Measurements from ENCODE around the gene KDM5B.
"Not testable (repeated sequence)": the region's sequence is repeated elsewhere in the genome, so short reads cannot be mapped to it uniquely, and the experiment has no call there.

The KDM5B gene

DNA sequence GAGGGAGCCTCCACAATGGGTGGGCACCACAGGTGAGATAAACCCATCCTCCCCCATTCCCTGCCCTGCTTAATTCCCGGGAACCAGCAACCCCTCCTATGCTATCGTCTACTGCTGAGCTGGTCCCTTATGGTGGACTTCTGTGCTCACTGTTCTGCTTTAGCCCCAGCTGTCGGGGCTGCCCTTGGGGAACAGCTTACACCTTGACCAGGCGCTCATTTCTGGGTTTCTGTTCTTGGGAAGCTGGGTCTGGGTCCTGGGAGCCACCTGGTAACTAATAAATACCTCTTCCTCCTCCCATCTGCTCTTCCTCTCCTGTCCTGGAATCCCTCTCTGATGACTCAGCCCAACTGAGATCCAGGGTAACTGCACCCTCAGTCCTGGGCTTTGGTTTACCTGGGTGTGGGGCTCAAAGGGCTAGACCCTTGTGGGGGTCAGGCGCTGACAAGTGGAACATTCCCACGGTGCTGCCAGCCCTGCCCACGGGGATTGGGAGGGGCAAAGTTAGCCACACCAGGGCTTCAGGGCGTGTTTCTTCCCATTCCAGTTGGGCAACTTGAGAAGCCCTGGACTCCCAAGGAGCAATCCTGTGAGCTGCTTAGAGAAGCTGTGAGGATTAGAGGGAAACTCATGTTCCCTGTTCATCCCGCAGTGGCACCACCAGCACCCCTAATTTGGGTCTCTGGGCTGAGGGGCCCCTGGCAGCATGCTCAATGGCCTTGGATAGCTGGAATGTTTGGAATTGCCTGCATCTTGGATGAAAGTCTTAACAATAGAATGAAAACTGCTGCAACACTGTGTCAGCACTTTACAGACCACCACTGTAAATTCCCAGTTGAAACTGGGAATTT, 4.2 kb upstream of the KDM5B start:
- DNase-seq, result no peak

DNA sequence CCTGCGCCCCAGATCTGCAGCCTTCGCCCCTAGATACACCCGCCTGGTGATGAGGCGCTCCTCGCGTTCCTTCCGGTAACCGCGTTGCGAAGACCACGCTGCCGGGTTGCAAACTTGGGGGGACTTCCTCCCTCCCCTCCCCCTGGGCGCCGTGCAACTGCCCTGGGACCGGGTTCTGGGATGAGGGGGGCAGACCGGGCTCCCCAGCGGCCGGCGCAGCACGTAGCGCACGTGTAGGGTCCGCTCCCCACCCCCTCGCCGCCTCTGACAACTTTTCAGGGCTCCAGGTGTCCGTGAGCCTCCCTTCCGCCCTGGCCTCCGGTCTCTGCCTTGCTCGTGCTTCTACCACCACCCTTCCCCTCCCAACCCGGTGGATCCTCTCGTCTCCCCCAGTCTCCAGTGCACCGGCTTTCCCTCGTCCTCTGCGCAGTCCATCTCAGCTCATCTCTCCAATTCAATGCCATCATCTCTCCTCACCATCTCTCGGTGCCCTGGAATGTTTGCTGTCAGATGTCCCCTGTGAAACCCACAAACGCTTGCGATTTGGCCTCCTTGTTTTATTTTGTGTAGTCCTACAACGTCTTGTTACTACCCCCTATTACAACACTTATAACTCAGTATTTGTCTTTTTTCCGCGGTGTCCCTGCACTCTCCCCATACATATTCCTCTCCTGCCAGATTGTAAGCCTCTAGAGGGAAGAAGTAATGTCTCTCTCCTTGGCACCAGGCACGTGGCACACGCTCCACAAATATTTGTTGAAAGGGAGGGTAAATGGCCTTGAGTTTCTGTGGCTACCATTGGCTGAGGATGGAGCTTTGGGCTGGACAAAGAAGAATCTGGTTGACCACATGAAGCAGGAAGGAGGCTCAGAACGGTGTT, 3.3 kb upstream of the KDM5B start:
- DNase-seq, result peak; percentile 22 to 34

DNA sequence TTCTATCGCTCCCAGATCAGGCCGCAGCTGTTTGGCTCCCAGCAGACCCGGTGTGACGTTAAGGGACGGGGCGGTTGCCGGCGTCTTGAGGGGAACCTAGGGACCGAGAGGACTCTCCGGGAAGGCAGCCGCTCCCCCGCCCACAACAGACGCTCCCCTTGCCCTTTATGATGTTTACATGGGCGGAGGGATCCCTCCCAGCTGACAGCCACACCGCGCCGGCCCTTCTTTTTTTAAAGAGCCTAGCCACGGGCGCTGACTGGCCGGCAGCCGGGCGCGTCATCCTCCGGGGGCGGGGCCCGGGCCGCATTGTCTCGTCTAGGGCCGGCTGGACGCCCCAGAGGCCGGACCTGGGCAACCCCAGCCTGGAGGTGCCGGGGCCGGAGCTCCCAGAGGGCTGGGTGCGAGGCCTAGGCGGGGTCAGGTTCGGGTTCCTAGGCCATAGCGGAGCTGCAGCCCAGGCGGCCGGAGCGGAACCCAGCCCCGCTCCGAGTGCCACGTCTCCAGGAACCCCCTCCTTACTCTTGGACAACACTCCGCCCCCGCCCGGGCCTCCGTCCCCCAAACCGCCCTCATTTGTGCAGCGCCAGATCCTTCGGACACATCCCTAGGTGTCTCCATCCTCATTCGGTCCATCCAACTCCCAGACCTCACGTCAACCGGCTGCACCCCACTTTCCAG, 2.5 kb upstream of the KDM5B start, which contains the start of gene PCAT6:
PCAT6 (plus strand) TSS at position 340 of the 681 bp plus-strand sequence.
- peak; percentile 88 for DNase-seq

DNA sequence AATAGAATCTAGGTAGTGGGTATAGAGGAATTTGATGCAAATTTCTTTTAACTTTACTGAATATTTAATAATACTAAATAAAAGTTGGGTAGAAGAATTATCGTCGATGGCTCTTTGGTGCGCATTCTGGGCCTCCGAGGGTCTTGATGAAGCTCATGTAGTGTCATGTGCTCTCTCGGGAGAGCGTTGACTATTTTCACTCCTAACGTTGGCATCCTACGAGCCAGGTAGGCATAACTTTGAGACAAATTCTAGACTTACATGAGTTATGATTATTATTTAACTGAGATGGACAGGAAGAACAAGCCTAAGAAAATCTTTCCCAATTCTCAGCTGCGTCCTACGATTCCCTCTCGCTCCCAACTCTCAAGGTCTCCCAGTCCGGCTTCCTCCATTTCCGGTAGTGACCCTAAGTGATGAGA, 2.0 kb upstream of the KDM5B start:
- no peak for DNase-seq

DNA sequence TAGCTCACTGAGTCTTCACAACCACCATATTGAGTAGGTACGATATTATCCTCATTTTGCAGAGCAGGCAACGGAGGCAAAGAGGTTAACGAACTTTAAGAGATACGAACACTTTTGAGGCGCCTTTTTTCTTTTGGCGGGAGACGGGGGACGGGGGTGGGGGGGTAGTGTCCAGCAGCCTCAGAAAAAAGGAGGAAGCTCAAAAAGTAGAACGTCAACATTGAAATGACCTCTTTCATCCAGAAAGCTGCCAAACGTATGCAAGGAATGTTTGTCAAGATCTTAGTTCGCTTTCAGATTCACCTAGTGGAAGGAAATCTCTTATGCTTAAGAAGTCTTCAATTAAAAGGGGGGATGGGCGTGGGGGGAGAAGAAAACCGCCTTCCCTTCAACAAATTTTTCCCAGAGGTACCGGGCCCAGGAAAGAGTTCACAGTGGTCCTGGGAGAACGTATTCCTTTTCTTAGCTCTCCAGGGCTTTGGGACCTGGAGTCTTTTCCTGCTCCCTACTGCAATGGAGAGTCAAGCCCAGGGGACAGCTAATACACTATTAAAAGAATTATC, 1.5 kb upstream of the KDM5B start:
- DNase-seq, result no peak

DNA sequence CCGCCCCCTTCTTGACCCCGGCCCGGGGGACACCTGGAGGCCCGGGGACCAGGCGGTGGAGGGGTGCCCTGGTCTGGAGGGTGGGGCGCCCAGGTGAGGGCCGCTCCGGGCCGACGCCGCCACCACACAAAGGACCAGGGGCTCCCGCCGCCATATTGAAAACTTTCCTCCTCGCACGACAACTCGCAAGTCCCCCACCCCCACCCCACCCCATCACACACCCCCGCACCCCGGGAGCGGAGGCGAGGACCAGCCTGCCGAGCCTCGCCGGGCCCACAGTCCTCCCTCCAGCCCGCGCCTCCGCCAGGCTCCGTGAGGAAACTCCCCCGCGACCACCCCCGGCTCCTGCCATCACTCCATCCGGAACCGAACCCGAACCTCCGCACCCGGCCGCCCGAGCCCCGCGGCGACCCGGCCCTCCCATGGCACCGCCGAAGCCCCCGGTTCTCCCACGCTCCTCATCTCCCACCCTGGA, 733 bp downstream of the KDM5B start:
- peak; percentile 67 to 77 for DNase-seq

DNA sequence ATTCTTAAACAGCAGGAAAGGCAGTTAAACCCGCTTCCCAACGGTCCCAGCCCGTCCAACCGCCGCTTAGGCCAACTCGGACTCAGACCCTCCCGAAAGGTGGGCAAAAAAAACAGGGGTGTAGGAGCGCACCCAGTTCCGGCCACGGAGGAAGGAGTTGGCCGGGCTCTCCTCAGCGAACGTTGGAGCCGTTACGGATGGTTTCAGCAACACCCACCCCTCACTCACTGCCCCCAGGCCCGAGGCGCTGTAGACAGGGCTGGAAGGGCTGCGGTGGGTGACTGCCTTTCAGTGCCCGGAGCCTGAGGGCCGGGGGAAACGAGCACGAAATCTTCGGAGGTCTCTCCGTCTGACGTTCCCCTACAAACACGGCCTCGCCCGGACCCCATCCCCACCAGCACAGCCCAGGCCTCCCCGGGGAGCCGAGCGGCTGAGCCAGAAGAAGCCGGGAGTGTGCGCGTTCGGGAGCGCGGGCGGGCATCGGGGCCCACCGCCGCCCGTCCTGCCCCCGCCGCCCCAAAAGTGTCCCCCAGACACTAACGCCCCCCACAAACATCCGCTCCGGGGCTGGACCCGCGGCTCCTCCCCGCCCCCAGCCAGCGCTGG, 1.3 kb downstream of the KDM5B start:
- peak; percentile 10 to 14 for DNase-seq

DNA sequence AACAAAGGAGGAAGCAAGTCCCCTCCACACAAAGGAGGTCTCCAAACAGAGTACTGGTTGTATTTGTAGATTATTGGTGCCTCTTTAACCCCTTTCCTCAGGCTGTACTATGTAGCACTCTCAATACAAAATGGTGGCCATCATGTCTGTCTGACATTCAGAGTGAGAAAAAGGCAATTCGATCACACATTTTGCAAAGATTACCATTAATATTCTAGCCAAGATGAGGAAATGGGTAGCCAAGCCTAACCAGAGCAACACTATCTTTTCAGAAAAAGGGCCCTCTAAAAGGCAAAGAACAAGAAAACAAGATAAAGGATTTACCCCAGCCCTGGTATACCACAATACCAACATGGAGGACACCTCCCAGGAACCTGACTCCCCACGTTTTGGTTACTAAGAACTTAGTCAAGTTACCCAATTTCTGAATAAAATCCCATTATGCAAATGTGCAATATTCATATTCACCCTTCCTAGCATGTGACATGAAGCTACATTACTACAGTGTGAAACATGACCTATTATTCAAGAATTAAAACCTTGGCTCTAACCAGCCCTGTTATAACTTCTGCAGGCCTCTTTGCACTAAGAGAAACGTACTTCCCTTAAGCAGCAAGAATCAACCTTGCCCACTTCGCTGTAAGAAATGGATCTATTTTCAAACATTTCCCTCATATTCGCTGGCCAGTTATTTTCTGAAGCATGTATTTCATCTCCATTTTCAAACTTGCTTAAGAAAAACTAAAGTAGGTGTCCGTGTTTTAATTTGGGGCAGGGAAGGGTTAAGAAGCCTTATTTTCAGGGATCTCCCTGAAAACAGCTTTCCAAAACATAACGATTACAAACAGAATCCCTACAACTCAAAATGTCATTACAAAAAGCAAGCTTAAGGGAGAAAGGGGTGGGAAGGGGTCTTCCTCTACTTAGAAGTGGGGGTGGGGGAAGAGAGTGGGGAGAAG, 2.1 kb downstream of the KDM5B start:
- DNase-seq, result no peak

DNA sequence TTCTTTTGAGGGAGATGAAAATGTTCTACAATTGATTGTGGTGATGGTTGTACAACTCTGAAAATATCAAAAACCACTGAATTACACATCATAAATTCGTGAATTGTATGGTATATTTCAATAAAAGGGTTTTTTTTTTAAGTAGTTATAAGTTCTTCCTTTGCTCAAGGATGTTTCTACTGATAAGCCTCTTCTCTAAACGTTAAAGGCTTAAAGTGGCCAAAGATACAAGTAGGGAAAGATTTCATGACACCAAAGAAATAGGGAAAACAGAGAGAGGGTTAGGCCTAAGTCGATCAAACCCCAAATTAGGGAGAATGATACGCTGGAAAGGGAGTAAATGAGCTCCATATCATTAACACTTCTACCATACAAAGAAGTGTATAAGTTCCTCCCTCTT, 4.1 kb downstream of the KDM5B start:
- no peak for DNase-seq

DNA sequence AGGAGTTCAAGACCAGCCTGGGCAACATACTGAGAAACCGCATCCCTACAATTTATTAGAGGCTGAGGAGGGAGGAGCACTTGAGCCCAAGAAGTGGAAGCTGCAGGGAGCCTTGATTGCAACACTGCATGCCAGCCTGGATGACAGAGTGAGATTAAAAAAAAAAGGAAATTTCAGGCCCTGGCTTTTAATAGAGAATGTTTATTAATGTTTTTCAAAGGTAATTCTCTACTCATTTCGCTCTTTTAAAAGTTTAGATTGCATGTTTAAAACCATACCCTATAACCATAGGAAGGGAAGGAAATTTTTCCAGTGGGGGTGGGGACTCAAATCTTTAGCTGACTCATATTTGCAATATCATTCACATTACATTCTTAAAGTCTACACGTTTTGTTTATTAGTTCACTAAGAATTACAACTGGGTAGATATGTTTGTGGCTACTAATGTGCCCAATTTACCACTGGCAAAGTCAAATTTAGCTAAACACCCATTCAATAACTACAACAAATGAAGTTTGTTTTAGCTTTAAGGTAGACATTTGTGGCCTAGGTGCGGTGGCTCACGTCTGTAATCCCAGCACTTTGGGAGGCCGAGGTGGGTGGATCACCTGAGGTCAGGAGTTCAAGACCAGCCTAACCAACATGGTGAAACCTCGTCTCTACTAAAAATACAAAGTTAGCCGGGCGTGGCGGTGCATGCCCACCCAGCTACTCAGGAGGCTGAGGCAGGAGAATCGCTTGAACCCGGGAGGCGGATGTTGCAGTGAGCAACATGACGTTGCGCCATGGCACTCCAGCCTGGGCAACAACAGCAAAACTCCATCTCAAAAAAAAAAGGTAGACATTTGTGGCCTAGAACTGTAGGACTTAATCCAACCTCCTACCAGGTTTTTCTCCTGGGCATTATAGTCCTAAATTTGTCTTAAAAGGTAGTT, 5.0 kb downstream of the KDM5B start:
- no peak for DNase-seq

DNA sequence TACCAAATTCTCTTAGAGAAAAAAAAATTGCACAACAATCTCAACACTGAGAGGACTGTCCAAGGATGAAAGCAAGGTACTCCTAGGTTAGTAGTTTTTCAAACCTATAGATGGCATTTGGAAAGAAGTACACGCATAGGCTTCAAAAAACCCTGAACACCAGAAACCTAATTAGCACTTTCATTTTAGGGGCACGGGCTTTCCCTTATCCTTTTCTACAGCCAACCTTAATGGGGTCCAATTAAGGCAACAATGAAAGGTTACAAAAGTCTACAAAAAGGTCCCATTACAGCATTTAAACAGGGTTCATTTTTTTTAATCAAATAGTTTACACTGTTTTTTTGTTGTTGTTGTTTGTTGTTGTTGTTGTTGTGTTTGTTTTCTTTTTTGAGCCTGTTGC, 6.2 kb downstream of the KDM5B start:
- no peak for DNase-seq

DNA sequence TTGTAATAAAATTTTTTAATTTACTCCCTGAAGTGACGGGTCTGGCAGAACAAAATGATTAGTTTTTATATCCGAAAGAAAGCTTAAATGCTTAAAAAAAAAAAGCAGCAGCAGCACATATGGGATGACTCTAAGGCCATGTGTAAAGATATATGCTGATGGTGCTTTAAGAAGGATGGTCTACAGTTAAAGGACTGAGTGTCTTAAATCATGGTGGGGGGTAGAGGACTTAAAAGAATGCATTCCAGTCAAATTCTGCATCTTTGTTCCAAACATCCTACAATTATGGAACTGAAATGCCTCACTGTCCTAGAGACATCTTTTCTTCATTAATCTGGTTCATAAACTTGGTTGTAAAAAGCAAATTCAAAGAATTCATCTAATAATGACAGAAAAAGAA, 7.0 kb downstream of the KDM5B start:
- DNase-seq, result no peak

DNA sequence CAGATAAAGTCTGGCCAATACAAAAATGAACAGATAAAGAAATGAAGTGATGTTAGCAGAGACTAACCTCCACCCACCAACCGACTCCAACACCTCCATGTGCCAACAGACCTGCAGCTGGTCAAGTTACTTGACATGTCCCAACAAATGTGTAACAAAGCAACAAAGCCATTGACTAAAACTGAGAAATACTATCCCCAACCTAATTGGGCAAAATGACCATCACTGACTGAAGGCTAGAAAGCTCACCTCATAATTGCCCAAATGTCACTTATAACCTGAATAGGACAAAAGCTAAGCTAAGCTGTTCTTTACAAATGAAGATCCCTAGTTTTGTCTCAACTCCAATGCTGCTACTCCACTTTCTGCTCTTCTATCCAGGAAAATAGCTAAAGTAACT, 7.5 kb downstream of the KDM5B start:
- no peak for DNase-seq

DNA sequence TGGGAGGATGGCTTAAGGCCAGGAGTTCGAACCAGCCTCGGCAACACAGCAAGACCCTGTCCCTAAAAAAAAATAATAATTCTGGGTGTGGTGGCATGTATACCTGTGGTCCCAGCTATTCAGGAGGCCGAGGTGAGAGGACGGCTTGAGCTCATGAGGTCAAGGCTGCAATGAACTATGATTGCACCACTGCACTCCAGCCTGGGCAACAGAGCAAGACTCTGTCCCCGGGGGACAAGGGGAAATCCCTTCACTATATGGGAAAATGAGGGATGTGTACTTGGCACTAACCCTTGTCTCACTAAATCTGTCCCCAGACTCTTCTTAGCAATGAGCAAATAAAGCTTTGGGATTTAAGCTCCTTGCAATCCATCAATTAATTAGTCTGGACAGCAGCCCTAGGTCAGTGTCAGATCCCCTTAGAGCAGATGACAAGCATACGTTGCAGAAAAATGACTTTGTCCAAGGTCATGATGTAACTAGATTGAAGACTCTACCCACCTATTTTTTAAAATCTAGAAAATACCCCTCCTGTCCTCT, 9.4 kb downstream of the KDM5B start:
- no peak for DNase-seq

DNA sequence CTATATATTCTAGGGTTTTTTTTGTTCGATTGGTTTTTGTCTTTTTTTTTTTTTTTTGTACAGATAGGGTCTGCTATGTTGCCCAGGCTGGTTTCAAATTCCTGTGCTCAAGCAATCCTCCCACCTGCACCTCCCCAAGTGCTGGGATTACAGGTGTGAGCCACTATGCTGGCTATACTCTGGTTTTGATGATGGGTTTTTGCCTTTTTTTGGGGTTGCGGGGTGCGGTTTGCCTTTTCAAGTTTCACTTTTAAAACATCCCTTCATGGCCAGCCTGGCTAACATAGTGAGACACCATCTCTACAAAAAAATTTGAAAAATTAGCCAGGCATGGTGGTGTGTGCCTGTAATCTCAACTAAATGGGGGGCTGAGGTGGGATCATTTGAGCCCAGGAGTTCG, 10.0 kb downstream of the KDM5B start:
- DNase-seq, result no peak

DNA sequence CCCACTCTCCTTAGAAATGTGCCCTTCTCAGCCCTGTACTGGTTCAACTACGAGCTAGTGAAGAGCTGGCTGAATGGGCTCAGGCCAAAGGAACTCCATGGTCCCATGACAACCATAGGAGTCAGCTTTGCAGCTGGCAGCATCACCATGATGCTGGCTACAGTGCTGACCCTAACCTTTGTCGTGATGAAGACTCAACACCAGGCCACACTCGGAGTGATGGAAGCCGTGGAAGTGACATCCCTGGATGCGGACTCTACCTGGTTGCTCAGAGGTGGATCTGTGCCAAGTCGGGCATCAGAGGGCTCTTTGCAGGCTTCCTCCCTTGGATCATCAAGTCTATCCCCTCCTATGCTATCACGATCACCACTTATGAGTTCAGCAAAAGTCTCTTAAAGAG, 11.6 kb downstream of the KDM5B start:
- no peak for DNase-seq

DNA sequence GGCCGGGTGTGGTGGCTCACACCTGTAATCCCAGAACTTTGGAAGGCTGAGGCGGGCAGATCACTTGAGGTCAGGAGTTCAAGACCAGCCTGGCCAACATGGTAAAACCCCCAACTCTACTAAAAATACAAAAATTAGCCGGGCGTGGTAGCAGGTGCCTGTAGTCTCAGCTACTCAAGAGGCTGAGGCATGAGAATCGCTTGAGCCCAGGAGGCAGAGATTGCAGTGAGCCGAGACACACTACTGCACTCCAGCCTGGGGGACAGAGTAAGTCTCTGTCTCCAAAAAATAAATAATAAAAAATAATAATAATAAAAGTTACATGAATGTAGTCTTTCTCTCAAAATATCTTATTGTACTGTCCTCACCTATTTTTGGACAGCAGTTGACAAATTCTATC, 13.3 kb downstream of the KDM5B start:
- DNase-seq, result not testable (repeated sequence)

DNA sequence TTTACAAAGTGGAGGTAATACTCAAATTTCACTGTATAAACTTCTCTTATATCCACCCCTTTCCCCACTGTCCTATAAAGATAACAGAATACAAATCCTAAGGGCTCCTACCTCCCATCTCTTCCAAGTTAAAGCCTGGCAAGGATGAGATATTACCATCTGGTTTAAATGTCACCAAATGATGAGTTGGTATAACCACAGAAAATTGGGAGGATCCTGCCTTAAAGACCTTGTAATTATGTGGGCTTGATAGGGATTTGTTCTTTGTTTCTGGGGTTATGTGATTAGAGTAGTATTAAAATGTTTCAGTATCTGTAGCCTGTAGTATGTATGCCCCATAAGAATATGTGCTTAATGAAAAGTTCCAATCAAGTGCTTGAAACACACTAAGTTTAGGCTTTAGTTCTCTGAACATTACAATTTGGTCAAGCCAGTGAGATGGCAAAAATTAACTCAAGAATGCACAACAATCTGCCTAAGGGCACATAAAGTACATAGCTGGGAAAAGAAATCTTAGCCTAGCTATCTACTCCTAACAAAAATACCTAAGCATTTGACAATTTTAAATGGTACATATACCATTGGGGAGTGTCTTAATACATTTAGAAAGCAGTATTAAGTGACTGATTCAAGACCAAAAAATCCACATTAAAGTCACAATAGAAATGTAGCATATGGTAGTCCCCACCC, 14.0 kb downstream of the KDM5B start:
- DNase-seq, result no peak
